ENCODE data around the gene ZNF319. TPM values are rescaled to one million over a fixed set of nuclear protein-coding genes. Genes with fewer than 3 reads are reported as not detected.

Gene ZNF319
- total RNA-seq, 1 donor from 2014 or later: 9.1 TPM

DNA sequence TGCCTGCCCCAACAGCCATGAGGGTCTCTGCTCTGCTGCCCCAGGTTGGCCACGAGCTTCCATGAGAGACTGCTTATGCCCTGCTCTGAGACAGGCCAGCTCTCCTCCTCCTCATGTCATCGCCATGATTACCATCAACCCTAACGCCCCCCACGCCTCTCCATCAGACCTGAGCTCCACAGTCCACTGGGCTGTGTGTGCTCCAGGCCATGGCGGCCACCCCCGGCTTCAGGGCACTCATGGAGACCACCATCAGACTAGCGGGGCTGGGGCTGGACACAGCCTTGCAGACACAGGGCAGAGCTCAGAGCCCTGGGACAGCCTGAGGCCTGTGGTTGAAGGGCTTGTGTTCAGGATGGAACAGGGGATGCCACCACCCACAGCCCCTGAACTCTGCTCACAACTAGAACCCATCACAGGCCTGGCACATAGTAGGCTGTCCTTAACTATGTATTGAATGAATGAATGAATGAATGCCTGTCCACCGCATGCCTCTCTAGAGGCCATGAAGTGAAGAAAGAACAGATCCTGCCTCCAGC, 44.1 kb downstream of the ZNF319 start:
- no peaks in the 10 kb centered on the region for H3K9me3 Mint-ChIP-seq
- no peak for DNase-seq (ENCODE audit: low spot score)

DNA sequence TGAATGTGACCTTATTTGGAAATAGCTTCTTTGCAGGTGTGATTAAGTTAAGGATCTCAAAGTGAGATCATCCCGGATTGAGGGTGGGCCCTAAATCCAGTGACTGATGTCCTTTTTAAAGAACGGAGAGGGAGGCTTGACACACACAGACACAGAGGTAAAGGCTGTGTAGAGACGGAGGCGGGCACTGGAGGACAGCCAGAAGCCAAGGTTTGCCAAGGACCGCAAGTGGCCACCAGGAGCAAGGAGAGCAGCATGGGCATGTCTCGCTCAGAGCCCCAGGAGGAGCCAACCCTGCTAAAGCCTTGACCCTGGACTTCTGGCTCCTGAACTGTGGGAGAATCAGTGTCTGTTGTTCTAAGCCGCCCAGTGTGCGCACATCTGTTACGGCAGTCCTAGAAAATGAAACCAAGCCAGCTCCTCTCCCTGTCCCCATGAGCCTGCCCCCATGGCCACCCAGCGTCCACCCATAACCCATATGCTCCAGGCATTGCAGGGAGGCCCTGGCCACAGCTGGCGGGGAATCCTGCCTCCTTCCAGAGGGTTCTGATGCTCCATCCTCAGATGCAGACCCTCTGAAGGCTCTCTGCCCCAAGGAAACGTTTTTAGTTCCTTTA, 44.8 kb downstream of the ZNF319 start:
- no peaks in the 10 kb centered on the region for H3K4me1 Mint-ChIP-seq (ENCODE audit: low read depth)
- H3K9me3 Mint-ChIP-seq: no peaks in the 10 kb centered on the region
- intact Hi-C loops (cut with micrococcal nuclease): no loop called here
- H3K4me3 Mint-ChIP-seq: no peak overlapping the region
- DNase-seq (ENCODE audit: low spot score): no peak
- no peaks in the 10 kb centered on the region for H3K36me3 Mint-ChIP-seq (ENCODE audit: low read depth)
- H3K27ac Mint-ChIP-seq: no peak overlapping the region
- H3K27me3 Mint-ChIP-seq (ENCODE audit: insufficient read depth): no peaks in the 10 kb centered on the region

More for the DNA sequence above, 44.1 kb downstream of the ZNF319 start:
- H3K27ac Mint-ChIP-seq: no peak overlapping the region
- intact Hi-C loops (cut with micrococcal nuclease): no loop called here
- H3K4me3 Mint-ChIP-seq: no peak overlapping the region
- H3K27me3 Mint-ChIP-seq (ENCODE audit: insufficient read depth): no peaks in the 10 kb centered on the region
- H3K36me3 Mint-ChIP-seq (ENCODE audit: low read depth): no peaks in the 10 kb centered on the region
- H3K4me1 Mint-ChIP-seq (ENCODE audit: low read depth): no peaks in the 10 kb centered on the region

DNA sequence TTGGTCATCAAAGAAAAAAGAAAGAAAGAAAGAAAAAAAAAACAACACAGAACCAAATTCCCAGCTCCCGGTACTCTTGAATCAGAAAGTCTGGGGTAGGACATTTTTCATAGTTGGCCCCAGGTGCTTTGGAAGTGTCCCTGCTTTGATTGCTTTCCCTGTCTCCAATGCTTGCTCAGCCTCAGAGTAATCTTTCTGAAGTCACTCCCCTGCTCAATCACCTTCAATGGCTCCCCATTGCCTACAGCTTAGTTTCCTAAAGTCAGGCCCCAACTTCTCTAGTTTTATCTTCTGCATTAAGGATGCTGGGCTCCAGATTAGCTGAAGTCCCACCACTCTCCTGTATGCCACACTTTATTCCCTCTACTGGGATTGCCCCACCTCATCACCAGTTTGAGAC, 46.6 kb downstream of the ZNF319 start:
- intact Hi-C loops (cut with micrococcal nuclease): no loop called here
- no peaks in the 10 kb centered on the region for H3K4me1 Mint-ChIP-seq (ENCODE audit: low read depth)
- H3K4me3 Mint-ChIP-seq: no peak overlapping the region

DNA sequence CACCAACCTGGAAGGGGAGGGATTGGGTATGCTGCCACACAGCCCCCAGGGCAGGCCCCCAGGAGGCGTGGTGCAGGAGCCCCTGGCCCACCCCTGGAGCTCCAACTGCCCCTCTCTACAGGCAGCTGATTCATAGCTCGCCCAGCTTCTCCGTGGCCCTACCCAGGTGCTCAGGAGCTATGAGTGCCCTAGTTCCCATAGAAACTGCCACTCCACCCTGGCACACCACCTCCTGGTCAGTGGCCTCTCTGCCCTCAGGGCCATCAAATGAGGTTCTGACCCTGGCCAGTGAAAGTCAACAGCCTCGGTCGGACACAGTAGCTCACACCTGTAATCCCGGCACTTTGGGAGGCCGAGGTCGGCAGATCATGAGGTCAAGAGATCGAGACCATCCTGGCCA, 47.6 kb downstream of the ZNF319 start:
- Mint-ChIP-seq H3K27me3 (ENCODE audit: insufficient read depth) (no peaks in the 10 kb centered on the region), H3K36me3 (ENCODE audit: low read depth) (no peaks in the 10 kb centered on the region), H3K27ac (no peak overlapping the region), H3K4me1 (ENCODE audit: low read depth) (no peaks in the 10 kb centered on the region), H3K9me3 (no peaks in the 10 kb centered on the region), H3K4me3 (no peak overlapping the region)
- intact Hi-C loops (cut with micrococcal nuclease): no loop called here
- no peak for DNase-seq (ENCODE audit: low spot score)

More for the DNA sequence above, 46.6 kb downstream of the ZNF319 start:
- H3K36me3 Mint-ChIP-seq (ENCODE audit: low read depth): no peaks in the 10 kb centered on the region
- no peaks in the 10 kb centered on the region for H3K27me3 Mint-ChIP-seq (ENCODE audit: insufficient read depth)
- no peak for DNase-seq (ENCODE audit: low spot score)
- H3K9me3 Mint-ChIP-seq: no peaks in the 10 kb centered on the region
- no peak overlapping the region for H3K27ac Mint-ChIP-seq

GRCh38 chr16:57951204-57951960, 49.1 kb downstream of the ZNF319 start:
- no peaks in the 10 kb centered on the region for H3K36me3 Mint-ChIP-seq (ENCODE audit: low read depth)

GRCh38 chr16:57950382-57950781, 50.1 kb downstream of the ZNF319 start:
- Mint-ChIP-seq H3K4me1 (ENCODE audit: low read depth) (no peaks in the 10 kb centered on the region), H3K9me3 (no peaks in the 10 kb centered on the region), H3K36me3 (ENCODE audit: low read depth) (no peaks in the 10 kb centered on the region), H3K4me3 (no peak overlapping the region), H3K27ac (no peak overlapping the region), H3K27me3 (ENCODE audit: insufficient read depth) (no peaks in the 10 kb centered on the region)
- DNase-seq (ENCODE audit: low spot score): no peak
- intact Hi-C loops (cut with micrococcal nuclease): no loop called here

More at GRCh38 chr16:57951204-57951960, 49.1 kb downstream of the ZNF319 start:
- no peaks in the 10 kb centered on the region for H3K27me3 Mint-ChIP-seq (ENCODE audit: insufficient read depth)
- no peaks in the 10 kb centered on the region for H3K9me3 Mint-ChIP-seq
- no peaks in the 10 kb centered on the region for H3K4me1 Mint-ChIP-seq (ENCODE audit: low read depth)
- intact Hi-C loops (cut with micrococcal nuclease): no loop called here
- DNase-seq (ENCODE audit: low spot score): no peak
- no peak overlapping the region for H3K27ac Mint-ChIP-seq
- H3K4me3 Mint-ChIP-seq: no peak overlapping the region

DNA sequence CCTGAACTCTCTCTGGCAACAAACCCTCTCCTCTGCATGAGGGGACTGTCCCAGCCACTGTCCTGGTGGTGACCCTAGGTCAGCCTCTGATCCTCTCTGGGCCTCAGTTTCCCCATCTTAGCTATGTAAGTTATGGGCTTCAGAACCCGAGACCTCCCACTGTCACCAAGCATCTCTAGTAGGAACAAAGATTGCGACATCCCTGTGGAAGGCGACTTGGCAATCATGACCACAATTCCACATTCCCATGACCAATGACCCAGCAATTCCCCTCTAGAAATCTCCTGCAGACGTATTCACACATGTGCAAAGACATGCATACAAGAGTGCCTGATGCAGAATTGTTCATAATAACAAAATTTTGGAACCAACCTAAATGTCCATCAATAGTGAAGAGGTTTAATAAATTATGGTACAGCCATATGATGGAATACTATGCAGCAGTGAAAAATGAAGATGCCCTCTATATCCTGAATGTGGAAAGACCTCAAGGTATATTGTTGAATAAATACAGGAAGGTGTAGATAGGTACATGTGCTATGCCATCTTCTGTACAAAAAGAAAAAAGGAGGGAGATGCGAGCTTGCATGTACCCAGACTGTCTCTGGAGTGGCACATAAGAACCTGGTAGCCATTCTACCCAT, 50.8 kb downstream of the ZNF319 start:
- intact Hi-C loops (cut with micrococcal nuclease): no loop called here
- Mint-ChIP-seq H3K4me1 (ENCODE audit: low read depth) (no peaks in the 10 kb centered on the region), H3K27ac (no peak overlapping the region), H3K4me3 (no peak overlapping the region), H3K27me3 (ENCODE audit: insufficient read depth) (no peaks in the 10 kb centered on the region), H3K9me3 (no peaks in the 10 kb centered on the region), H3K36me3 (ENCODE audit: low read depth) (no peaks in the 10 kb centered on the region)
- no peak for DNase-seq (ENCODE audit: low spot score)

GRCh38 chr16:57949013-57949412, 51.5 kb downstream of the ZNF319 start:
- Mint-ChIP-seq H3K27ac (no peak overlapping the region), H3K9me3 (no peaks in the 10 kb centered on the region), H3K27me3 (ENCODE audit: insufficient read depth) (no peaks in the 10 kb centered on the region), H3K4me1 (ENCODE audit: low read depth) (no peaks in the 10 kb centered on the region), H3K4me3 (no peak overlapping the region), H3K36me3 (ENCODE audit: low read depth) (no peaks in the 10 kb centered on the region)
- intact Hi-C loops (cut with micrococcal nuclease): no loop called here
- DNase-seq (ENCODE audit: low spot score): no peak

DNA sequence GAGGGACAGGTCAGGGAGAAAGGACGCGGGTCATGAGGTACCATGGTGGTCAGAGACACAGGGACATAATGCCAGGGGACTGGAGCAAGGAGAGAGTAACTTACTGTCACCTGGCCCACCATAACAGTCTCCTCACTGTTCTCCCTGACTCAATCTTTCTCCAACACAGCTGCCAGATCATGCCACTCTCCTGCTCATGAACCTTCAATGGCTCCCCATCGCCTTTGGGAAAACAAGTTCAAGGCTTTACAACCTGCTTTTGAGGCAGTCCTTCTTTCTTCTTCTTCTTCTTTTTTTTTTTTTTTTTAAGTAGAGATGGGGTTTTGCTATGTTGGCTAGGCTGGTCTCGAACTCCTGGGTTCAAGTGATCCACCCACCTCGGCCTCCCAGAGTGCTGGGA, 52.4 kb downstream of the ZNF319 start:
- intact Hi-C loops (cut with micrococcal nuclease): no loop called here
- no peaks in the 10 kb centered on the region for H3K4me1 Mint-ChIP-seq (ENCODE audit: low read depth)
- no peaks in the 10 kb centered on the region for H3K9me3 Mint-ChIP-seq
- no peaks in the 10 kb centered on the region for H3K27me3 Mint-ChIP-seq (ENCODE audit: insufficient read depth)
- H3K4me3 Mint-ChIP-seq: no peak overlapping the region
- H3K36me3 Mint-ChIP-seq (ENCODE audit: low read depth): no peaks in the 10 kb centered on the region
- no peak overlapping the region for H3K27ac Mint-ChIP-seq
- no peak for DNase-seq (ENCODE audit: low spot score)

DNA sequence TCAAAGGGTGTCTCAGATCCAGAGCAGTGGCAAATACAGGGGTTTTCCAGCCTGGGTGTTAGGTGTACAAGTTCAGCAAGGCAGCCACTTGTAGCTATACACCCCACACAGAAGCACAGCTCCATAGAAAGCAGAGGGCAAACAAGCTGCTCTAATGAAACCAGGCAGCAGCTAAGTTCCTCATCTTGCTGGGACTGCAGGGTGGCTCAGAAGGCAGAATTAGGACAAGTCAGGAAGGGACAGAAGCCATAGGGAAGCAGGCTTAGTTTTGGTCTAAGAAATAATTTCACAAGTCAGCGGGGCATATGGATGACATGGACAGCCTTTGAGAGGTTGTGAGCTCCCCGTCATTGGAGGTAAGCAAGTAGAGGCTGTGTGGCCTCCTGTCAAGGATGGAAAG, 53.2 kb downstream of the ZNF319 start:
- H3K4me1 Mint-ChIP-seq (ENCODE audit: low read depth): no peaks in the 10 kb centered on the region
- H3K27me3 Mint-ChIP-seq (ENCODE audit: insufficient read depth): no peaks in the 10 kb centered on the region
- intact Hi-C loops (cut with micrococcal nuclease): no loop called here

DNA sequence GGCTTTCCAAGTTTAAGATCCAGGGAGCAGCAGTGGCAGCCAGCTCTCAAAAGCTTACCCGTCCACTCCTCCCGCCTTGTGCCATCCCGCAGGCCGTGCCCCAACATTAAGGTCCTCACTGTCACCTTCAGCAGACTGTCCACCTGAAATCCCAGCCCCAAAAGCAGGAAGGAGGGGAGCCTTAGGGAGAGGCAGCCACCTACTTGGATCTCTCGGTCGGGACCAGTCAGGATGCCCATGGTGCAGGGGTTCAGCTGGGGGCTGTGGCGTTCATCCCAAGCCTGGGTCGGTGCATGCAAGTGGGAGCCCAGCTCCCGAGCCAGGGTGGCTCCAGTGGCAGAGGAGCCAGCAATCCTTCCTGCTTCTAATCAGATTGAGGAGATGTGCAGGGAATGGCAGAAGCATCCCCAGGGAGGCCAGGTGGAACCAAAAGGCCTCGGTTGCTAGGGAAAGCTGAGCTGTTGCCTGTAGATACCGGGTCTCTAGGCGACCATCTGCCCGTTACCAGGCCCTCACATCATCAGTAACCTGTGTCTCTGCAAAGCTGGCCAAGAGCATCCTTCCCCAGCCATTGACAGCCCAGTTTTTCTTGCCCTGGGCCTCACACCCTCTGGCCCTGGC, 54.2 kb downstream of the ZNF319 start:
- DNase-seq (ENCODE audit: low spot score): no peak
- H3K4me3 Mint-ChIP-seq: no peak overlapping the region
- no peaks in the 10 kb centered on the region for H3K9me3 Mint-ChIP-seq
- H3K4me1 Mint-ChIP-seq (ENCODE audit: low read depth): no peaks in the 10 kb centered on the region
- H3K27me3 Mint-ChIP-seq (ENCODE audit: insufficient read depth): peaks cover 4% of the 10 kb centered on the region
- H3K27ac Mint-ChIP-seq: no peak overlapping the region
- H3K36me3 Mint-ChIP-seq (ENCODE audit: low read depth): no peaks in the 10 kb centered on the region
- intact Hi-C loops (cut with micrococcal nuclease): no loop called here

More for the DNA sequence above, 53.2 kb downstream of the ZNF319 start:
- DNase-seq (ENCODE audit: low spot score): no peak
- Mint-ChIP-seq H3K36me3 (ENCODE audit: low read depth) (no peaks in the 10 kb centered on the region), H3K9me3 (no peaks in the 10 kb centered on the region), H3K4me3 (no peak overlapping the region), H3K27ac (no peak overlapping the region)

GRCh38 chr16:57945740-57946138, 54.7 kb downstream of the ZNF319 start:
- H3K4me3 Mint-ChIP-seq: no peak overlapping the region
- H3K9me3 Mint-ChIP-seq: no peaks in the 10 kb centered on the region
- H3K4me1 Mint-ChIP-seq (ENCODE audit: low read depth): no peaks in the 10 kb centered on the region
- intact Hi-C loops (cut with micrococcal nuclease): no loop called here
- H3K36me3 Mint-ChIP-seq (ENCODE audit: low read depth): no peaks in the 10 kb centered on the region
- peaks cover 4% of the 10 kb centered on the region for H3K27me3 Mint-ChIP-seq (ENCODE audit: insufficient read depth)
- DNase-seq (ENCODE audit: low spot score): no peak
- H3K27ac Mint-ChIP-seq: no peak overlapping the region

Data from activated T-helper 1 cell treated with anti-CD3 and anti-CD28 coated beads, Interleukin-12 subunit alpha, Interleukin-12 subunit beta, Interleukin-2, Interleukin-4 antibody, amounts not matched to agents 30 ng/mL and 10 ng/mL and 1 ng/mL, durations not matched to agents 14 hours and 24 hours and 36 hours (primary cell).